Mesendoderm (in vitro differentiated cells): Measurements from ENCODE around the gene FAM83E.
A peak's percentile ranks its signal among the peaks of the same experiment; 100 is the strongest.

Experiments used
- DNase-seq: peaks from one replicate; pipeline ENCODE4 v3.0.0; 2013
- H2AK5ac ChIP-seq: 2 replicates; pipeline ENCODE4 v1.6.1; 2013; ENCODE audit warnings: low read length, inconsistent platforms
- H2BK120ac ChIP-seq: 2 replicates; pipeline ENCODE4 v1.6.1; 2013; ENCODE audit warnings: low read depth, mild to moderate bottlenecking, low read length, moderate library complexity, mixed read lengths
- H2BK15ac ChIP-seq: replicated peaks from 2 replicates; pipeline ENCODE4 v1.6.1; 2013; ENCODE audit warnings: low read depth, mild to moderate bottlenecking, moderate library complexity
- H2BK5ac ChIP-seq: 2 replicates; pipeline ENCODE4 v1.6.1; 2013; ENCODE audit warnings: low read length, inconsistent platforms
- H3K18ac ChIP-seq: 2 replicates; pipeline ENCODE4 v1.6.1; 2013; ENCODE audit warnings: mild to moderate bottlenecking, low read length, mixed read lengths
- H3K23ac ChIP-seq: one replicate; pipeline ENCODE4 v1.6.1; 2013; ENCODE audit warnings: low read length
- H3K27ac ChIP-seq: 2 replicates; pipeline ENCODE4 v1.5.1; 2013; ENCODE audit warnings: low read depth, mild to moderate bottlenecking, inconsistent platforms, low read length, moderate library complexity
- H3K27me3 ChIP-seq: 2 replicates; pipeline ENCODE4 v1.6.1; 2013; ENCODE audit warnings: low read length, control low read depth, mild to moderate bottlenecking, inconsistent platforms; ENCODE audit not compliant: insufficient read depth, poor library complexity
- H3K36me3 ChIP-seq: 2 replicates; pipeline ENCODE4 v1.6.1; 2013; ENCODE audit warnings: low read length, inconsistent platforms; ENCODE audit not compliant: control insufficient read depth, insufficient read depth
- H3K4ac ChIP-seq: one replicate; pipeline ENCODE4 v1.6.1; 2013; ENCODE audit warnings: low read depth, mild to moderate bottlenecking, low read length, moderate library complexity
- H3K4me1 ChIP-seq: 2 replicates; pipeline ENCODE4 v1.6.1; 2013; ENCODE audit warnings: low read depth, low read length, inconsistent platforms; ENCODE audit not compliant: control insufficient read depth
- H3K4me2 ChIP-seq: 2 replicates; pipeline ENCODE4 v1.6.1; 2013; ENCODE audit warnings: low read length
- H3K4me3 ChIP-seq: 2 replicates; pipeline ENCODE4 v1.5.1; 2013; ENCODE audit warnings: mild to moderate bottlenecking, low read length
- H3K56ac ChIP-seq: one replicate; pipeline ENCODE4 v1.6.1; 2013; ENCODE audit warnings: low read length
- H3K79me1 ChIP-seq: 2 replicates; pipeline ENCODE4 v1.6.1; 2013; ENCODE audit warnings: low read length, inconsistent platforms
- H3K79me2 ChIP-seq: 2 replicates; pipeline ENCODE4 v1.6.1; 2013; ENCODE audit warnings: mild to moderate bottlenecking, low read length; ENCODE audit not compliant: control insufficient read depth, insufficient read depth
- H3K9ac ChIP-seq: 2 replicates; pipeline ENCODE4 v1.6.1; 2013; ENCODE audit warnings: low read length, inconsistent platforms
- H4K5ac ChIP-seq: one replicate; pipeline ENCODE4 v1.6.1; 2013; ENCODE audit warnings: low read length
- H4K8ac ChIP-seq: one replicate; pipeline ENCODE4 v1.6.1; 2013; ENCODE audit warnings: low read depth, mild to moderate bottlenecking, control low read depth, low read length, moderate library complexity
- WGBS: extraction: QIAGEN DNeasy Blood & Tissue Kit; methylation state at CpG from one replicate; pipeline ENCODE4 v1.1.7; 2013; ENCODE audit warnings: low lambda C conversion rate, missing lambda C conversion rate; ENCODE audit not compliant: insufficient coverage; ENCODE audit errors: extremely low coverage; 5-methylcytosine and 5-hydroxymethylcytosine counted together

Gene FAM83E

GRCh38 chr19:48628486-48629296 is 13.8 kb upstream of the FAM83E start:
- Histone ChIP-seq H3K18ac (no peak overlapping the region), H3K4ac (no peak overlapping the region), H3K27me3 (no peaks in the 10 kb centered on the region), H4K8ac (no peak overlapping the region), H3K79me2 (no peaks in the 10 kb centered on the region), H3K36me3 (no peaks in the 10 kb centered on the region), H3K4me1 (peaks cover 5% of the 10 kb centered on the region), H2BK120ac (no peak overlapping the region), H3K56ac (no peak overlapping the region), H2AK5ac (no peak overlapping the region), H3K79me1 (peaks cover 2% of the 10 kb centered on the region), H3K4me2 (no peak overlapping the region), H2BK5ac (no peak overlapping the region), H3K4me3 (no peak overlapping the region), H3K9ac (no peak overlapping the region), H3K27ac (no peak overlapping the region), H4K5ac (no peak overlapping the region), H3K23ac (no peak overlapping the region), H2BK15ac (no peak overlapping the region)
- no peak for DNase-seq
- WGBS = no CpG with 5 or more reads among the region's 34 CpGs

- no peaks in the 10 kb centered on the region for H3K27me3 ChIP-seq
- H3K23ac ChIP-seq = no peak overlapping the region
- H3K4me1 ChIP-seq = peaks cover 8% of the 10 kb centered on the region
- H3K18ac ChIP-seq = no peak overlapping the region
- no peak overlapping the region for H2BK120ac ChIP-seq
- no peak overlapping the region for H2BK15ac ChIP-seq
- no peak overlapping the region for H3K4me2 ChIP-seq
- WGBS = no CpG with 5 or more reads among the region's 17 CpGs
- no peaks in the 10 kb centered on the region for H3K36me3 ChIP-seq
- no peak overlapping the region for H4K8ac ChIP-seq
- H3K9ac ChIP-seq = no peak overlapping the region
- no peak overlapping the region for H3K4me3 ChIP-seq
- no peak overlapping the region for H4K5ac ChIP-seq
- H3K56ac ChIP-seq = peak overlapping the region; percentile 1
- no peak for DNase-seq
- H3K79me1 ChIP-seq = peaks cover 2% of the 10 kb centered on the region
- H3K79me2 ChIP-seq = no peaks in the 10 kb centered on the region
- no peak overlapping the region for H2BK5ac ChIP-seq
- H3K27ac ChIP-seq = no peak overlapping the region
- H2AK5ac ChIP-seq = no peak overlapping the region
- no peak overlapping the region for H3K4ac ChIP-seq
These were observed 13.0 kb upstream of the FAM83E start for GRCh38 chr19:48627865-48628314.

DNA sequence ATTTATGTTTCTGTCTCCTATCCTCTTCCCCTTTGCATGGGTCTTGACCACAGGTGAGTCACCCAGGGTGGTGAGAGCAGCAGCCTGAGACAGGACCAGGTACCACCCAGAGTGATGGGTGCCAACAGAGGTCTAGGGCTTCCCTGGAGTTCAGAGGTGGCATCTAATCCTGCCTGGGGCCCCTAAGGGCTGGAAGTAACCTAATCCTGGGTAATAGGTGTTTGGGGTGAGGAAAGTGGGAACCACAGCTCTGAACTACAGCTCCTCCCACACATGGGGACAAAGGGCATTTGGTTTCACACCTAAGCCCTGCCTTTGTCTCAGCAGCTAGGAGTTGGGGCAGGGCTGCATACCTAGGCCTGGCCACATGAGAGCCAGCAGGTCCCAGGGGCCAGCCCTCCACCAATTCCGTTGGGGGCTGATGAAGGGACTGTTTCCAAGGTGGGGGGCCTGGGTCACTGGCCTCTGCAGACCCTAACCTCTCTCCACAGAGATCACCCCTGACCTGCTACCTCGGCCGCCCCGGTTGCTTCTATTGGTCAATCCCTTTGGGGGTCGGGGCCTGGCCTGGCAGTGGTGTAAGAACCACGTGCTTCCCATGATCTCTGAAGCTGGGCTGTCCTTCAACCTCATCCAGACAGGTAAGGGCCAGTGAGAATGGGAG is 12.5 kb upstream of the FAM83E start:
- H3K56ac ChIP-seq = peak overlapping the region; percentile 42
- no peak overlapping the region for H2BK15ac ChIP-seq
- H3K4me3 ChIP-seq = no peak overlapping the region
- H3K79me1 ChIP-seq = peaks cover 2% of the 10 kb centered on the region
- no peak overlapping the region for H2BK120ac ChIP-seq
- peak; percentile 66 for DNase-seq
- no peaks in the 10 kb centered on the region for H3K36me3 ChIP-seq
- no CpG with 5 or more reads among the region's 6 CpGs for WGBS
- no peaks in the 10 kb centered on the region for H3K27me3 ChIP-seq
- H3K9ac ChIP-seq = peak overlapping the region; percentile 34
- no peaks in the 10 kb centered on the region for H3K79me2 ChIP-seq
- H3K4ac ChIP-seq = no peak overlapping the region
- H3K27ac ChIP-seq = no peak overlapping the region
- H2BK5ac ChIP-seq = no peak overlapping the region
- no peak overlapping the region for H3K4me2 ChIP-seq
- H3K4me1 ChIP-seq = peaks cover 8% of the 10 kb centered on the region
- no peak overlapping the region for H2AK5ac ChIP-seq
- no peak overlapping the region for H3K23ac ChIP-seq
- no peak overlapping the region for H3K18ac ChIP-seq
- no peak overlapping the region for H4K5ac ChIP-seq
- no peak overlapping the region for H4K8ac ChIP-seq

DNA sequence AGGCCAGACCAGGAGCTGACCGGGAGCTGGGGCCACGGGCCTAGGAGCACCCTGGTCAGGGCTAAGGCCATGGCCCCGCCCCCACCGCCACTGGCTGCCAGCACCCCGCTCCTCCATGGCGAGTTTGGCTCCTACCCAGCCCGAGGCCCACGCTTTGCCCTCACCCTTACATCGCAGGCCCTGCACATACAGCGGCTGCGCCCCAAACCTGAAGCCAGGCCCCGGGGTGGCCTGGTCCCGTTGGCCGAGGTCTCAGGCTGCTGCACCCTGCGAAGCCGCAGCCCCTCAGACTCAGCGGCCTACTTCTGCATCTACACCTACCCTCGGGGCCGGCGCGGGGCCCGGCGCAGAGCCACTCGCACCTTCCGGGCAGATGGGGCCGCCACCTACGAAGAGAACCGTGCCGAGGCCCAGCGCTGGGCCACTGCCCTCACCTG is 11.0 kb upstream of the FAM83E start:
- H4K5ac ChIP-seq = no peak overlapping the region
- no peaks in the 10 kb centered on the region for H3K27me3 ChIP-seq
- no peak overlapping the region for H4K8ac ChIP-seq
- H2AK5ac ChIP-seq = no peak overlapping the region
- H2BK120ac ChIP-seq = no peak overlapping the region
- H3K79me2 ChIP-seq = no peaks in the 10 kb centered on the region
- no peak overlapping the region for H3K4me3 ChIP-seq
- no peak overlapping the region for H3K9ac ChIP-seq
- H3K79me1 ChIP-seq = peaks cover 2% of the 10 kb centered on the region
- H3K23ac ChIP-seq = no peak overlapping the region
- no peak overlapping the region for H3K4ac ChIP-seq
- H3K56ac ChIP-seq = no peak overlapping the region
- H2BK5ac ChIP-seq = no peak overlapping the region
- DNase-seq = no peak
- no peak overlapping the region for H3K27ac ChIP-seq
- H3K4me1 ChIP-seq = peaks cover 6% of the 10 kb centered on the region
- no peaks in the 10 kb centered on the region for H3K36me3 ChIP-seq
- no peak overlapping the region for H2BK15ac ChIP-seq
- no peak overlapping the region for H3K4me2 ChIP-seq
- no CpG with 5 or more reads among the region's 30 CpGs for WGBS
- no peak overlapping the region for H3K18ac ChIP-seq

GRCh38 chr19:48624791-48625723 is 10.2 kb upstream of the FAM83E start:
- Histone ChIP-seq H3K23ac (no peak overlapping the region), H3K4me2 (peak overlapping the region; percentile 38), H3K18ac (peak overlapping the region; percentile 24), H3K36me3 (no peaks in the 10 kb centered on the region), H3K9ac (peak overlapping the region; percentile 82), H4K5ac (no peak overlapping the region), H3K79me2 (no peaks in the 10 kb centered on the region), H2BK15ac (no peak overlapping the region), H3K4me1 (peaks cover 6% of the 10 kb centered on the region), H3K56ac (peak overlapping the region; percentile 90), H4K8ac (no peak overlapping the region), H2BK5ac (no peak overlapping the region), H3K79me1 (peaks cover 2% of the 10 kb centered on the region), H3K4me3 (peak overlapping the region; percentile 67), H3K4ac (no peak overlapping the region), H3K27ac (no peak overlapping the region), H2BK120ac (no peak overlapping the region), H3K27me3 (no peaks in the 10 kb centered on the region), H2AK5ac (no peak overlapping the region)
- no CpG with 5 or more reads among the region's 24 CpGs for whole genome bisulfite sequencing
- no peak for DNase-seq
